GM19397 (cell line): ENCODE measurements around the gene DENND1A.

Experiments
- ATAC-seq: cut with Tn5 transposase; IDR thresholded peaks from one replicate; pipeline ENCODE4 v1.9.1; 2021; ENCODE audit warnings: mild to moderate bottlenecking, moderate library complexity; ENCODE audit not compliant: unreplicated experiment

DENND1A gene

DNA sequence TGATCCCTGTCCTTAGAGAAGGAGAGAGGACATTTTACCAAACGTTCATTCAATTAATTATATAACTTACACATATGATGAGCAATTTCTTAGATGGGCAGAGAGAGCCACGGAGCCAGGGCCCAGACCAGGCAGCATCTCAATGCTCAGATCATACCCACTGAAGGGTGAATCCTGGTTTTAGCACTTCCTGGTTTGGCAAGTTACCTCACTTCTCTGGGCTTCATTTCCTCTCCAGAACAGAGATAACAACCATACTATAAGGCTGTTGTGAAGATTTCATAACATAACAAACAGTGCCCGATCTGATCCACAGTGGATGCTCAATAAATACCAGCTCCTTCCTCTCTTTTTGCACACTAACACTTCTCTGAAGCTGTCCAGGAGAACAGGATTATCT lies 271.1 kb downstream of the DENND1A start:
- ATAC-seq: peak; percentile 50

DNA sequence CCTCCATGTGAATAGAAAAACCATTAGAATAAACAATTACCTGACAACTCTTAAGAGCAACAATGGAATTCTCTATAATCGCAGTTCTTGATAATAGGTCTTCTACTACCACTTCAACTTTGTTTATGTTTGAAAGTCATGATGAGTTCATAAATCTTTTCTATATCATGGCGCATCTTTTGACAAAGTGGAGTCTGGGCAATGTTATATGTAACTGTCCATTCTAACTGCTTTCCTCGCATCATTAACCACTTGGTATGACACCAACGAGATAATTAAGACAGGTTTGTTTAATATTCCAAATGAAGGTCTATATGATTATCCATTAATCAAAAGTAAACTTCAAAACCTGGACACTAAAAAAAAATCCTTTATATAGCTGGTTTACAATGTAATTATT lies 272.0 kb downstream of the DENND1A start:
- ATAC-seq: no peak

DNA sequence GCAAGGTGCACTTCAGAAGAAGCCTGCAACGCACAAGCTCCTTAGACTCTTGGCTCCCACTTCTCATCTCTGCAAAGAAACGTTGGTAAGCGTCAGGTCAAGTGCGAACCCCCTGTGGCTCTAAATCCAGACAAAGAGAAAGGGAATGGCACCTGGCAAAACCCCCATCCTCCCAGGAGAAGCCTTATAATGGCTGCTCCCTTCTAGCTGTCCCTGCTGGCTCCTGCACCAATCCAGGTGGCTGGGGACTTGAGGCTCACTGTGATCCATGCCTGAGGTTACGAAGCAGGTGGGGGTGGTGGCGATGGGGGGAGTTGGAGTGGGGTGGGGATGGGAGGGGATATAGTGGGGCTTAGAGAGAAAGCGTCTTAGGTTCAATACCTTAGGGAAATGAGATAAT lies 272.8 kb downstream of the DENND1A start:
- no peak for ATAC-seq

DNA sequence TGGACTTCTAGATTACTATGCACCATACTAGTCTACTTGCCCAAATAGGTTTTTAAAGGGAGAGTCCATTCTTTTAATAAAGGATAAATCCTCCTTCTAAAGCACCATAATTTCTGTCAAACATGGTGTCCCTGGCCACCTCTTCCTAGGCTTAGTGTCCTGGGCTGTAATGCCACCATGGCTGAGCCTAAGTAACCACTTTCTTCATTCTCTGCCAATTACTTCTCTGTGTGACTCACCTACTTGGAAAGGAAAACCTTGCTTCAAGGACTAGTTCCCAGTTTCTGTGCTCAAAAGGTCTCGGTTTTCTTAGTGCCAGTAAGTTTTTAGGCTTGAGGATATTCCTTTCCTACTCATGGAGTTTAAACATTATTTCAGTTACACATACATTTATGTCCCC lies 273.4 kb downstream of the DENND1A start:
- no peak for ATAC-seq

DNA sequence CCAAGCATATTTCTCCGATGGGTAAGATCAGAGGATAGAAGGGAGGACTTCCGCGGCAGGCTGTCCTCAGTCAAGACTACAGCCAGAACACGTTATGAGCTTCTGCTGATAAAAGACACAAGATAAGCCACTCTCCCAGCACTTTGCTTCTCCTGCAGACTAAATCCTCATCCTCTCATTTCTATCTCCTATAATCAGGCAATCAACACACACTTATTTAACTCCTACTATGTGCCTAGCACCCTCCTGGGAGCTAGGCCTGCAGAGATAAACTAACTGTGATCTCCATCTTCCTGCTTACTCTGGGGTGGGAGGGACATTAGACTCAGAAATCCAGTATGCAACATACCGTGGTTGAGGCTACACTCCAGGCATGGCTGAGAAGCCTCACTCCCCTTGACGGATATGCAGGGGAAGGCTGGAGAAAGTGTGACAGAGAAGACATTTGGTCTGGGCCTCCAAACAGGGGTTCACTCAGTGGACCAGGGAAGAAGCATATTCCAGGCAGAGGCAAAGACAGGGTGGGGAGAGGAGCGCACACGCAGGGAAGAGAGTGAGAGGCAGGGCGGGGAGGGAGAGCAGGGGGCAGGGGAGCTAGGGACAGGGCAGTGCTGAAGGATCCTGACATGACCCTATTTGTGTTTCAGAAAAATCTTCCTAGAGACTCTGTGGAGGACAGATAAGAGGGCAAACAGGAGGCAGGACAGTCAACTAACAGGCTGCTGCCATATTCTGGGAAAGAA lies 274.1 kb downstream of the DENND1A start:
- ATAC-seq: no peak

DNA sequence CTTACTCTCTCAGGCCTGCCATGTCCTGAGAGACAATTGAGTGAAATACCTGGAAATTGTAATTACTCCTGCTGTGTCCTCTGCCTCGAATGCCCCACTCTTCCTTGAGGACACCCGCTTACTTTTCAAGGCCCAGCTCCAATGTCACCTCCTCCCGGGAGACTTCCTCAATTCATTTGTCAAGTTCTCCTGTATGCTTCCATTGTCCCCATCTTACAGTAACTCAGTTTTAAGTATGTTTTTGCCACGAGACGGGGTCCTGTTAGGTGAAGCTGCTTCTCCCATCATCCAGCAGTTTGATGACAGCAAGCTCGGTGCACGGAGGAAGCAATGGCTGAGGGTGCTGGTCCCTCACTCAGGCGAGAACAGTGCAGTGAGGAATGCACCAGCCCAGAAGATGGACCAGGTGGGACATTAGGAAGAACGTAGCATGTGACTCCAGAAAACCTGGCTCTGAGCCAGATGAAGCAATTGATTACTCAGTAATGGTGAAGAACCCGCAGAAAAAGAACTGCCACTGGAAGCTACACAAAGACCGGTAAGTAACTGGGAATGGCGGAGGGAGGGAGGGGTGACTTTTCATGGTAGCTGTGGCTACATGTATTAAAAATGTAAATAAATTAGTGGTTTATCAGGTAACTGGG lies 274.8 kb downstream of the DENND1A start:
- ATAC-seq: no peak

DNA sequence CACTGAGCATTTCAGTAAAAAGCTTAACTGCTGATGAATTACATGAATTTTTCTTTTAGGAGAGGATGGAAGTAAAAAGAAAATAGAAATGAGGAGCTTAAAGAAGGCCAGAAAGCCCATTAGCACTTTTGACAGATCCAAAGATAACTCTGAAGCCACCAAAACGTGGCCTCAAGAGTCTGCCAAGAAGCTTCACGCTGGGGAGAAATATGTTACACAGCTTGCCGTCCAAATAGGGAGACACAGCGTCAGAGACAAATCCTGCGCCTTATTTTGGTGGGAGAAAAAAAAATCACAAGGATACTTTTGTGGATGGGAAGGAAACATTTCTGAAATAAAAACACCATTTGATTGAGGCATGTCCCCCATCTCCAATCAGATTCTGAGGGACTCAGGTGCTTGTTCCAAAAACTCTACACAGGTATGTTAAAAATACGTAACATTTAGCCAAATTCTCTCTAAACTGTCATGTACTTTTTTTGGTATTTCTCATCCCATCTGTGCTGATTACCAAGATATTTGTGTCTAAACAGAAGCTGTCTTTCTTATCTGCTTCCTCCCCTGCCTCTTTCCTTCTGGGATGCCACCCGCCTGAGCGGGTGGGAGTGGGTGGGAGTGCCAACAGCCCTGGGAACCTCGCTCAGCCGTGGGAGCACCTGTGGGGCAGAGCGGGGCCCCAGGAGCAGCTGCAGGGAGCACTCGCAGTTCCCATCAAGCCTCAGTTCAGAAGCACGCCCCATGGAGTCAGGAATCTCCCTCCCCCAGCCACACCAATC lies 275.5 kb downstream of the DENND1A start:
- ATAC-seq: no peak

DNA sequence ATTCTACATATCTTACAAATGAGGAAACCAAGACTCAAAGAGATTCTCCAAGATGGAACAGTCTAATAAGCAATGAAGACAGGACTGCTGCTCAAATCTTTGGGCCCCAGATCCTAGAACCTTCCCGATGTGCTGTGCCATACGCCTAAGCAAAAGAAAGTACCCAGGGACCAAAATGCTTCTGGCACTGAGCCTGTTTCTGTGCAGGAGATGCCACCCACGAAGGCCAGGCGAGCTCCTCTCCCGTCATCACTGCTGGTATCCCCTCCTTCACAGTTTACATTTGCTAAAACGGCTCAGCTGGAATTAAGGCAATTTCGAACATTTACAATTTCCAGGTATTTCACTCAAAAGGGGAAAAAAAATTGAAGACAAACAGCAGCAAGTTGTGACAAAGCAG lies 277.5 kb downstream of the DENND1A start:
- ATAC-seq: no peak

DNA sequence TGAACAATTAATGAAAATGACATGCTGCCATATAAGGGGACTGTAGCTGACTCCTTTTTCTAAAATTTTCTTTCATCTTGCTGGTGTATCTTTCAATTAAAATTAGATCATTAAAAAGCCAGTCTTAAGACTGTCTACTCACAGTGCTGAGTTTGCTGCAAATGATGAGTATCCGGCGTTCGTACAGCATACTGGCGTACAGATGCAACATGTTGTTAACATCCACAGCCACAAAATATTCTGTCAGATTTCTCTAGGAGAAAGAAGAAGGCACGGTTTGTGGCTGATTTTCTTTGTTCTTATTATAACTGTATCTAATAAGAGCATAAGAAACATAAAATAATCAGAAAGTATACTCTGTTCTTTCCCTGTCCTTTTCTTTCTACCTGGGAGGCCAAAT lies 278.1 kb downstream of the DENND1A start:
- no peak for ATAC-seq

DNA sequence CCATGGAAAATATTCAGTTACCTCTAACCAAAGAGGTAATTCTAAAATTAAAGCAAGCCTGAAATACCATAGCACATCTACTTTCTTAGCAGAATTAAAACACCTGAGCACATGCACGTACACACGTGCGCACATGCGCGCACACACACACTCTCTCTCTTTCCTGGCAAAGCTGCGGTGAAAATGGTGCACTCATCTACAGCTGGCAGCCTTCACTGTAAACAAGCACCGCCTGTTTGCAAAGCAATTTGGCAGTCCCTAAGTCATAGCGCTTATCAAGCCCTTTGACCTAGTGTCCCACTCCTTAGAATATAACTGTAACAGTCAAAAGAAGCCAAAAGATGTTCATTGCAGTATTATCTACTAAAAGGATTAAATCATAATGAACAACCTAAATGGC lies 278.7 kb downstream of the DENND1A start:
- ATAC-seq: no peak

DNA sequence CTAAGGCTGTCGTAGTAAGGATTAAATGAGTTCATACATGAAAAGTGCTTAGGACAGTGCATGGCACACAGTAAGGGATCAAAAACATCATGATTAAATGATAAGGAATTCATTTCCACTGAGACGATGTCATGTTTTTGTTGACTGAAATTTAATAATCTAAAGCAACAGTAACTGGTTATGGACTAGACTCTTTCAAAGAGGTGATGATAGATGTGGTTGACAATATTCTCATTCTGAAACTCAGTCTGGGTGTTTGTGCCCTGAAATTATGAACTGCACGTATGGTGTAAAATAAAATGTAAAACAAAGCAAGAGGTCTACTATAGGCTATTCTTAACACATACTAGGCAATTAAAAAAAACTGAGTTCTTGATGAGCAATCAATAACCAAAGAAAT lies 280.0 kb downstream of the DENND1A start:
- no peak for ATAC-seq

DNA sequence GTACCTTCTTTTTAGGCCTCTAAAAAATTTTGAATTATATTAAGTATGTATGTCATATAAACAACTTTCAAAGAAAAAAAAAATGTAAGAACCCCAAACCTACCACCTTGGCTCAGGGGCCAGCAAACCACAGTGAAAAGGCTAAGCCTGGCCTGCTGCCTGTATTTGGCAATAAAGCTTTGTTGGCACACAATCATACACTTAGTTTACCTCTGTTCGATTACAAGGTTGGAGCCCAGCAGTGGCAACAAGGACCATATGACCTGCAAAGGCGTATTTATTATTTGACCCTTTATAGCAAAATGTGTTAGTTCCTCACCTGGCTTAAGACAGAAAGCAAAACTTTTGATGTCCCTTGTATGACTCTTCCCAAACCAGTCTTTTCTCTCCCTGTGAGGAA lies 282.8 kb downstream of the DENND1A start:
- ATAC-seq: no peak

DNA sequence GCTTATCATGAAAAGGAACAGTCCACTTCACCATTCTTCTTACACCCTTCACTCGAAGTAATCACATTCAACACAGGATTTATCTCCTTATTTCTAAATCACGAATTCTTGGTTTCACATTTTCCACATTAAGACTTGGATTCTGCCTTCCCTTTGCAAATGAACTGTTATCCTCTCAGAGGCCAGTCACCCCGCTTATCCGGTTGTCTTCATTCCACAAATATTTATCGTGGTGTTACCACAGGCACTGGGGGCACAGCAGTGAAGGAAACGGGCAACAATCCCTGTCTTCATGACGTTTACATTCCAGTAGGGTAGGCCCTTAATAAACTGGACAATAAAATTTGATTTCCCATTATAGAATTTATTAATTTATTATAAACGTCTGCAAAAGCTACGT lies 284.2 kb downstream of the DENND1A start:
- no peak for ATAC-seq

DNA sequence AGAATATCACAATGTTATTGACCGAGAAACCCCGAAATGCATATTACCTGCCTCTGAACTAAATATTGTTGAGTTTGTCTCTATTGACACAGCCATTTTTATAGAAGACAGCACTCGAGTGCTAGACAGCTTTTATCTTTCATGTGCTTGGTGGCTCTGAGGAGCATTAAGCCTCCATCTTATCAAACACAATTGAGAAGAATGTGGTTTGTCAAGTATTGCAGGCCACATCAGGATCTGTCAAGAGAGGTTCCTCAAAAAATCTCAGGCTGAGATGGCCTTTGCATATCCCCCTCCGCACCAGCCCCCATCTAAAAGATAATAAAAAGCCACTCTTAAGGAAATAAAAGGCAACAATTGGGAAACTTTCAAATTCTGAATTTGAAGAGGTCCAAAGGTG lies 284.8 kb downstream of the DENND1A start:
- no peak for ATAC-seq

DNA sequence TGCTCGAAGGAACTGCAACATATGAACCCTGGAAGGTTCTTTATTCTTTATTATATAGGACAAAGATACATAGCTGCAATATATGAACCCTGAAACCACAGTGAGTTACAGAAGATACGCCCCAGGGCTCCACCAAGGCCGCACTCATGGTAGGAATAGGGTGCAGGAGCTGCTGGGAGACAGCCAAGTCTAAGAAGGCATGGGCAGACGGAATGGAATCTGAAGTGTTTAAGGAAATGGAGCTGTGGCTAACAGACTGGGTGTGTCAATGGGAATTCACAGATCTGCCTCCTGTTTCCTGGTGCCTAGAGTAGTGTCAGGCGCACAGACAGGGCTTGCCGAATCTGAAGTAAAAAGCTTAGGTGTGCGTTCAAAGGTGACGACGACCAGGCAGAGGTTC lies 286.4 kb downstream of the DENND1A start:
- ATAC-seq: no peak

DNA sequence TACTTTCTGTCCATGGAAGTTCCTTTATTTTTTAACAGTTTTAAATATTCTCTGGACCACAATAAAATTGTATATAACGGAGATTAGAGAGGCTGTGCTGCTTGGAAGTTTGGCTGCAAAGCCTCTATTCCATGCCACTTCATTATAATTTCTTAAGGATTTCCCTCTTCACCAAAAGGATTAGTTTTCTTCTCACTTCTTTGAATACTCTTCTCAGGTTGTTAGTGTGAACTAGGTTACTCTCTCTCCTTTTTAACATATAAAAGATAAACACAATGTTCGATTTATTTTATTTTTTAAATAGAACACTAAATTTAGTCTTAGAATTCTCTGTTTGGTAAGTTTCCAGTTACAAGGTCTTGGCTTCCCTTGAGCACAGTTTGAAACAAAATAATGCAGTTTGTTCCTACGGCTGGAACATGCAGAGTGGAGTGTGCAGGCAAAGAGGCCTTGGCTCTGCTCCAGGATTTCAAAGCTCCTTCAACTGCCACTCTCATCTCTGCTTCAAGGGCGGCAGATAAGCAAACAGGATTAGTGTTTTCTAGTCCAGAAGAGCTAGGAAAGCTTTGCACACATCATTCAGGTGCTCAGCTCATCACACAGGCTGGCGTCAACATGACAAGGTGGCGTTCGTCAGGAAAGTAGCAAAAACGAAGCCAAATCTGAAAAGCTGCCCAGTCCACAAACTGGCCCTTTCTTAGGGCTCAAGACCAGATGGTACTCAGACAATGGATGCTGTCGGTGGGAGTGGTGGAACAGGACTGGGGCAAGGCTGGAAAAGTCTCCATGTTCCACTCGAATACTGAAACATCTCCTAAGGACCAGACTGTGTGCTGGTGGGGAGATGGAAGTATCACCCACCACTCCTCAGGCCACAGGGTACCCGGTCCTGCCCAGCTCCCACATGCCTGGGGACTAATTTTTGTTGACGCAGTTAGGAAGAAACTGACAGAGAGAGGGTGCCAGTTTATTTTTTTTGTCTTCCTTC lies 287.3 kb downstream of the DENND1A start:
- no peak for ATAC-seq

DNA sequence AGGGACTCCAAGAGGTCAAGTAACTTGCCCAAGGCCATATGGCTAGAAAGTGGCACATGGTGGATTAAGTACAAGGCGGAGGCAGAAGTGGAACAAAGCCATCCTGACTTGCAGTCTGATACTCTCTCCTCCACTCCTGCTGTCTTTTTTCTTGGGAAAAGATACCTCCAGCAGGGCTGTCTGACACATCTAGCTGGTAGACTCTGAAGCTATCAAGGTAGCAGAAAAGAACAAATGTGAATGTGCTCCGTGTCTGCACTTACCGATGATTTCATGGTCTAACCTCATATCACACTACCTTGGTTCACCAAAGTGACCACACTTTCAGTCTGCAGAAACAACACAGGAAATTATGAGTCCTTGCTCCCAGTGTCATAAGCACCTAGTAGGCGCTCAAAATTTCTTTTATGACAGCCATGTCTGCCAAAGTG lies 289.1 kb downstream of the DENND1A start:
- no peak for ATAC-seq

DNA sequence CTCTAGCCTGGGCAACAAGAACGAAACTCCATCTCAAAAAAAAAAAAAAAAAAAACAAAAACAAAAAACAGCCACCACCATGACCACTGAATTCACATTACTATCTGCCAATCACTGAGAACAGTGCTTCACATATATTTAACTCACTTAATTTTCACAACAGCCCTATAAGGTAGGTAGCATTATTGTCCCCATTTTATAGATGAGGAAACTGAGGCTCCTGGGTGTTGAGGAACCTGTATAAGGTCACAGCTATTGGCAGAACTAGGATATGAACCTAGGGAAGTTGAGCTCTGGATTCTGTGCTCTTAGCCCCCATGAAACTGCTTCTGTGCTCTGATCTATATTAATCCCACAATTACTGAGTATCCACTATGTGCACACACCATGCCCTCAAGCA lies 290.2 kb downstream of the DENND1A start:
- ATAC-seq: no peak

DNA sequence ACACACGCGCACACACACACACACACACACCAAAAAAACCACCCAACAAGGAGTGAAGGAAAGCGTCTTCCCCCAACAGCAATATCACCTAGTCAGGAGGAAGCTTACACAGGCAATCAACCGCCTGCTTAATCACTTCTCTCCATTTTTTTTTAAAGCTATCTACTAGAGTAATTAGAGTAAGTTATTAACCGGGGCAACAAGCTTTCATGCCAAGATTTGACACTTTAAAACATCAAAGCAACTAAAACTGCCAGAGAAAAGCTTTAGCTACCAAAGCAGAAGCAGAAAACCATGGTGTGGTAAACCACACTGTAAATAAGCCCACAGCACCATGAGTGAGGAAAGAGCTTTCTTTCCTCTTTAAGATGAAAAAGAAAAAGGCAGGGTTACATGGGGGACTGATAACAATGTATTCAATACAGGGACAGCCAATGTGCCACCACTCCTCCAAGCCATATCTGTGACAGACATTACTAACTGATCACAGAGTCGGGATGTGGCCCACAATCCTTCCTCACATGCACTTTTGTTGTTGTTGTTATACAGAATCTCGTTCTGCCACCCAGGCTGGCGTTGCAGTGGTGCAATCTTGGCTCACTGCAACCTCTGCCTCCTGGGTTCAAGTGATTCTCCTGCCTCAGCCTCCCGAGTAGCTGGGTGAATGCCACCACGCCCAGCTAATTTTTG lies 291.8 kb downstream of the DENND1A start:
- no peak for ATAC-seq

DNA sequence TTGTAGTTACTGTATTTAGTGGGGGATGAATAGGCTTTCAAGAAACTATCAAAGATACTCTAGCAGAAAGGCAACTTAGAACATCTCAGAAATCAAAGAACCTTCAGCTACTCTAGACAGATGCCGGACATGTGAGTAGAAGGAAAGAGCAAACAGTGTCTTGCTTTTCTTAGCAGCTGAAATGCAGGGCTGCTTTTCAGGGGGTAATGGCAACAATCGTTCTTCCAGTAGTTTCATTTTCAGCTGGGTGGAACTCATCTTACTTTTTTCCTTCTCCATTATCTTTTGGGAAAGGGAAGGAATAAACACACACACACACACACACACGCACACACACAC lies 292.4 kb downstream of the DENND1A start:
- ATAC-seq: no peak
